Stimulated activated CD4-positive, alpha-beta T cell treated with anti-CD3 and anti-CD28 coated beads, Interleukin-1b, Interleukin-23, amount 100 ng/mL, for 4 hours (primary cell): ENCODE results near the gene TLK1.
"Not testable (repeated sequence)": the region's sequence is repeated elsewhere in the genome, so short reads cannot be mapped to it uniquely, and the experiment has no call there.

Experiments
- DNase-seq, 2 donors: peaks; one replicate each; pipeline ENCODE4 v3.0.0-alpha.2; 2020; ENCODE audit warnings: low read depth in 2 of 2

The TLK1 gene

DNA sequence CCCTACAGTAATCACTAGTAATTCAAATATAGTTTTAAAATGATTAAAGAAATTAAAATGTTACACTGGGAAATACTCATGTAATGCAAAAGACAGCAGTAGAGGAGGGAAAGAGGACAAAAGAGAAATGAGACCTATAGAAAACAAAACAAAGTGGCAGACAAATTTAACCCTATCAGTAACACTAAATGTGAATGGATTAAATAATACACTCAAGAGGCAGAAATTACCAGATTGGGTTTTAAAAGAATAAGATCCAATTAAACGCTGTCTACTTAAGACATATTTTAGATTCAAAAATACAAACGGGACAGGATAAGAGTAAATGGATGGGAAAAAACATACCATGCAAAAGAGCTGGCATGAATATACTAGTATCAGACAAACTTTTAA, 17.0 kb downstream of the TLK1 start:
- DNase-seq: no peak

DNA sequence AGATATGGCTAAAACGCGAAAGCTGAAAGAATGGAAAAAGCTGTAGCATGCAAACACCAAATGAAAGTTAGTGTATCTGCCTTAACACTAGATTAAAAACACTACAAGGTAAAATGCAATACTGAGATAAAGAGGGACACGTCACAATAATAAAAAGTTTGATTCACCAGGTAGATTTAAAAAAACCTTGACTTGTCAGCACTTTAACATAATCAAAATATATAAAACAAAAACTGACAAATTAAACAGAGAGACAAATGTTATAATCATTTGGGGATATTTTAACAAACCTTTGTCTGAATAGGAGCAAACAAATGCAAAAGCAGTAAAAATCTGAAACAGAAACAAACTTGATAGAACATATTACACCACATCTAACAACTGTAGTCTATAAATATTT, 18.3 kb downstream of the TLK1 start:
- DNase-seq: no peak

DNA sequence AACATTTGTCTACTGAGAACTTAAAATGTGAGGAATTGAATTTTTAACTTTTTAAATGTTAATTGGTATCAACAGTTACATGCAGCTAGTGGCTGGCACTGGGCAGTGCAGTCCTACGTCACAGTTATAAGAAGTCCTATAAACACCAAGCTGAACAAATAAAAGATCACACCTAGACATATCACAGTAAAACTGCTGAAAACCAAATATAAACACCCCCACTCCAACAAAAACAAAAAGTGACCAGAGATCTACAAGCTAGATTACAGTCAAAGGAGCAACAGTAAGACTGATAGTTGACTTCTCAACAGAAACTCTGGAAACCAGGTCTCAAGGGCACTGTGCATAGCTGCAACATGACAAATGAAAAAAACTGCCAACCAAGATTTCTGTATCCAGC, 19.4 kb downstream of the TLK1 start:
- DNase-seq: no peak

DNA sequence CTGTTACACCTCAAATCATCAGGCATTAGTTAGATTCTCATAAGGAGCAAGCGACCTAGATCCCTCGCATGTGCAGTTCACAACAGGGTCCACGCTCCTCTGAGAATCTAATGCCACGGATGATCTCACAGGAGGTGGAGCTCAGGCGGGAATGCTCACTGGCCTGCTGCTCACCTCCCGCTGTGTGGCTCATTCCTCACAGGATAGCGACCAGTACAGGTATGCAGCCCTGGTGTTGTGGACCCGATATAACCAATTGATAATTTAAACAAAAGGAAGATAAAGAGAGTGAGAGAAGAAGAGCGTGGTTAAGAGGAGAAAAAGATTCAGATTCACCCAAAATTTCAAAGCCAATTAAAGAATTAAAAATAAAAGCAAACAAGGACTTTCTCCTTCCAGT, 20.8 kb downstream of the TLK1 start:
- no peak for DNase-seq

DNA sequence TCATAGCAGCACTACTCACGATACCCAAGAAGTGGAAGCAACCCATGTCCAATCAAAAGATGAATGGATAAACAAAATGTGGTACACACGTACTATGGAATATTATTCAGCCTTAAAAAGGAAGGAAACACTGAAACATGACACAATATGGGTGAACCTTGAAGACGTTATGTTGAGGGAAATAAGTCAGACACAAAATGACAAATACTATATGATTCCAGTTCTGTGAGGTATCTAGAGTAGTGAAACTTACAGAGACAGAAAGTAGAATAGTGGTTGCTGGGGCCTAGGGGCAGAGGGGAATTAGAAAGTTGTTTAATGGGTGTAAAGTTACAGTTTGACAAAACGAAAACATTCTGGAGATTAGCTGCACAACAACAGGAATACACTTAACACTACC, 24.7 kb downstream of the TLK1 start:
- DNase-seq: no peak

DNA sequence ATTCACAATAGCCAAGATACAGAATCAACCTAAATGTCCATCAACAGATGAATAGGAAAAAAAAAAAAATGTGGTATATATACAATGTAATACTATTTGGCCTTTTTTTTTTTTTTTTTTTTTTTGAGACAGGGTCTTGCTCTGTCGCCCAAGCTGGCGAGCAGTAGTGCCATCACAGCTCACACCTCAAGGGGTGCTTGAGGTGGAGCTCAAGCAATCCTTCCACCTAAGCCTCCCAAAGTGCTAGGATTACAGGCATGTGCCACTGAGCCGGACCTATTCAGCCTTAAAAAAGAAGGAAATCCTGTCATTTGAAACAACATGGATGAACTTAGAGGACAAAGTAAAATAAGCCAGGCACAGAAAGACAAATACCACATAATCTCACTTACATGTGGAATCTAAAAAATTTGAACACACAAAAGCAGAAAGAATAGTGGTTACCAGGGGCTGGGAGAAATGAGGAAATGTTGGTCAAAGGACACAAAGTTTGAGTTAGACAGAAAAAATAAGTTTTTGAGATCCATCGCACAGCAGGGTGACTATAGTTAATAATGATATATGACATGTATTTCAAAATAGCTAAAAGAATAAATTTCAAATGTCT, 26.0 kb downstream of the TLK1 start:
- DNase-seq: no peak

DNA sequence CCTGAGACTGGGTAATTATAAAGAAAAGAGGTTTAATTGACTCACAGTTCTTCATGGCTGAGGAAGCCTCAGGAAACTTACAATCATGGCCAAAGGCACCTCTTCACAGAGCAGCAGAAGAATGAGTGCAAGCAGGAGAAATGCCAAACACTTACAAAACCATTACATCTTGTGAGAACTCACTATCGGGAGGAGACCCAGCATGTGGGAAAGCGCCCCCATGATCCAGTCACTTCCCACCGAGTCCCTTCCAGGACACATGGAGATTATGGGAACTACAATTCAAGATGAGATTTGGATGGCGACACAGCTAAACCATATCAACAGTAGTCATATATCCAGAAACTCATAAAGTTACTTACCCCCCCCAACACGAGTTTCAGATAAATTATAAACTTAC, 28.6 kb downstream of the TLK1 start:
- no peak for DNase-seq

DNA sequence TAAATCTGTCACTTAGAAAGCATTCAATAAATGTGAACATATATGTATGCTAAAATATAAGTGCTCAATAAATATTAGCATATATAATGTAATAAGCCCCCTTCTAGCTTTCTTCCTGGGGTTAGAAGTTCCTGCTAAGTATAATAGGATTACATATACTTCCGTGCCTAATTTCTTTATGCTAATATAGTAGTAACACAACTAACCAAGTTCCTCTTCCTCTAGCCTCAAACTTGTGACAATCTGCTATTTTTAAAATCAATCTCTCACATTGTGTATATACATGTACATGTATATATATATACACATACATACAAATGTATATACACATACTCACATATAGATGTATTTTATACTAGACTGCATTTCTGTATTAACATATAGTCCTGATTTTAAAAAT, 32.2 kb downstream of the TLK1 start:
- DNase-seq: no peak

DNA sequence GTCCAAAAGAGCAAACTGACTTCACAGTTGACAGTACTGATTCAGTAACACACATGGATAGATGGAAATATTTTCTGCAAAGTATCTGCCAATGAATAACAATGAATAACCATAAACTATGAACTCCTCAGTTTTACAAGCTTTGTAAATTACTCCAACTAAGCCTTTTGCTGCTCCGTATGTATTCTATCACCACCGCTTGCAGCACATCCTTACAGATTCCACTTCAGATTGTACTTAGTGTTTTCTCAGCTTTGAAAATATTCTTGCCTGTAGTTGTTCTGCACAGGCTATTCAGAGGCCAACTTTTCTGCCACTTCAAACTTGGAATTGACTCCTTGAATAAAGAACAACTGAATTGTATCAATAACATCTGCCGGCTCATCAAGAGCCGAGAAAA, 36.2 kb downstream of the TLK1 start:
- DNase-seq: no peak

DNA sequence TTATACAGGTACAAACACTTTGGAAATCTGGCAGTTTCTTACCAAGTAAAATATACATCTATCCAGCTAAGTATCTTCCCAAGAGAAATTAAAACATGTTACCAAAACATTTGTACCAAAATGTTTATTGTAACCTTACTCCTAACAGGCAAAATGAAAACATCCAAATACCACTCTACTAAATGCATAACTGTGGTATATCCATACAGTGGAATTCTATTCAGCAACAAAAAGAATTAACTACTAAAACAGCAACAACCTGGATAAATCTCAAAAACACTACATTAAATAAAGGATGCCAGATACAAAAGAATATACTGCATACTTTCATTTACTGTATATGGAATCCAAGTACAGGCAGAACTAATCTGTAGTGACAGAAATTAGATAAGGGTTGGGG, 51.1 kb downstream of the TLK1 start:
- DNase-seq: no peak

DNA sequence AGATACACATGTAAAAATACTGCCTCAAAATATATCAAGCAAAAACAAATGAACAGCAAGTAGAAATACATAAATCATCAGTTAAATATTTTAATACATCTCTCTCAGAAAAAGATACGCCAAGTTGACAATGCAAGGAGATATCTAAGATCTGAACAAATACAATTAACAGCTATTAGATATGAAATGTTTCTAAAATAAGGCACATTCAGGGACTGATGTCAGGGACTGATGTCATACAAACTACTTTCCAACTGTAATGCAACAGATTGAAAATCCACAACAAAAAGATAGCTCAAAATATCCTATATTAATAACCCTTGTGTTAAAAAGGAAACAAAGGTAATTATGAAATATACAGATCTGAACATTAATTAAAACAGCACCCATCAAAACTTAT, 51.7 kb downstream of the TLK1 start:
- no peak for DNase-seq

DNA sequence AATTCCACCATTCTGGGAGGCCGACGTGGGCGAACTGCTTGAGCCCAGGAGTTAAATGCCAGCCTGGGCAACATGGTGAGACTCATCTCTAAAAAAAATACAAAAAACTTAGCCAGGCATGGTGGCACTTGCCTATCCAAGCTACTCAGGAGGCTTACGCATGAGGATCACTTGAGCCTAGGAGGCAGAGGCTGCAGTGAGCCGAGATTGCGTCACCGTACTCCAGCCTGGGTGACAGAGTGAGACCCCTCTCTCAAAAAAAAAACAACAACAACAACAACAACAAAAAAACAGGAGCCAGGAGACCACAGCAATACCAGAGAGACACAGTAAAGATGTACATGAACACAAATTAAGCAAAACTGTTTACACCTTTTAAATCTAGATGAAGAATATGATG, 52.9 kb downstream of the TLK1 start:
- no peak for DNase-seq

DNA sequence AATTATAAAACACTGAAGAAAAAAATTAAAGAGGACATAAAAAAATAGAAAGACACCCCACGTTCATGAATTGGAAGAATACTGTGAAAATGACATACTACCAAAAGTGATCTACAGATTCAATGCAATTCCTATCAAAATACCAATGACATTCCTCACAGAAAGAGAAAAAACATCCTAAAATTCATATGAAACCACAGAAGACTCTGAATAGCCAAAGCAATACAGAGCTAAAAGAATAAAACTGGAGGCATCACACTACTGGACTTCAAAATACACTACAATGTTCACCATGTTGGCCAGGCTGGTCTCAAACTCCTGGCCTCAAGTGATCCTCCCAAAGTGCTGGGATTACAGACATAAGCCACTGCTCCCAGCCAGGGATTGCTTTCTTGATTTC, 56.3 kb downstream of the TLK1 start:
- DNase-seq: no peak

DNA sequence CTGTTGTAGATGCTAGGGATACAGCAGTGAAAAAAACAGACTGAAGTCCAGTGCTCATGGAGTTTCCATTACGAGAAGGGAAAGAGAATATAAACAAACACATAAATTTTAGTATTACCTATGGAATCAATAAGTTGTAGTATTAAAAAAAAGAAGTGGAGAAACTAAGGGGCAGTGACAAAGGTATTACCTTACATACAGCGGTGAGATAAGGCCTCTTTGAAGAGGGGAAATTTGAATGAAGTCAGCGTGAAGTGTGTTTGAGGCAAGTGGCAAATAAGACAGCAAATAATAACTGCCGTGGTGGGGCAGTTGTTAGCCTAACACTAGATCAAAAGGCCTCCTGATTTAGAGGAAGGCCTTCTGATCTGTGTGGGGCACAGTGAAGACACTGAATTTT, 57.9 kb downstream of the TLK1 start:
- no peak for DNase-seq

DNA sequence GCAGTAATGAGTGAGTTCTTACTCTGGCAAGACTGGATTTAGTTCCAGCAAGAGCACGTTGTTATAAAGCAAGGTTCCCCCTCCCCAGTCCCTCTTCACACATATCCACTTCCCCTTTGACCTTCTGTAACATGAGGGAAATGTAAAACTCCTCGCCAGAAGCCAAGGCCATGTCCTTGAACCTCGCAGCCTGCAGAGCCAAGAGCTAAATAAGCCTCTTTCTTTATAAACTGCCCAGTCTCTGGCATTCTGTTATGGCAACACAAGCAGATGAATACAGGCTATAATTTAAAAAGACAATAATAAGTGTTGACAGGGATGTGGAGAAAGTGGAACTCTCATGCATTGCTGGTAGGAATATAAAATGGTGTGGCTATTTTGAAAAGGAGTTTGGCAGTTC, 60.3 kb downstream of the TLK1 start:
- no peak for DNase-seq

DNA sequence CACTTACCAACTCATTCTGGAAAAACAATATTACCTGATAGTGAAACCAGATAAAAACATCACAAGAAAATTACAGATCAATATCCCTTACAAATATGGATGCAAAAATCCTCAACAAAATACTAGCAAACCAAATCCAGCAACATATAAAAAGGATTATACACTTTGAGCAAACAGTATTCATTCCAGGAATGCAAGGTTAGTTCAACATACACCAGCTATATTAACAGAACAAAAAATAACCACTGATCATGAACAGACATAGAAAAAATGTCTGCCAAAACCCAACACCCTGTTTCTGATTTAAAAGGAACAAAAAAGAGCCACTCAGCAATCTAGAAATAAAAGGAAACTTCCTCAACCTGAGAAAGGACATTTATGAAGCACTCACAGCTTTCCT, 62.1 kb downstream of the TLK1 start:
- DNase-seq: no peak

DNA sequence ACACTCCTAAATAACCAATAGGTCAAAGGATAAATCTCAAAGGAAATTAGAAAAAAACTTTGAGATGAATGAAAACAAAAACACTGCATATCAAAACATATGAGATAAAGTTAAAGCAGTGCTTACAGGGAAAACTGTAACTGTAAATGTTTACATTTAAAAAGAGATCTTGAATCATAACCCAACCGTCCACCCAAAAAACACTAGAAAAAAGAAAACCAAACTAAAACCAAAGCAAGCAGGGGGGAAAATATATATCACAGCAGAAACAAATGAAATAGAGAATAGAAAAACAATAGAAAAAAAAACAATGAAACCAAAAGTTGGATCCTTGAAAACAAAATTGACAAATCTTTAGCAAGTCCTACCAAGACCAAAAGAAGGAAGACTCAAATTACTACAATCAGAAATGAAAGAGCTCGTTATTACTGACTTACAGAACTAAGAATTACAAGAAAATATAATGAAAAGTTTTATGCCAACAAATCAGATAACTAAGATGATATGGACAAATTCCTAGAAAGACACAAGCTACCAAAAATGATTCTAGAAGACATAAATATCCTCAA, 65.6 kb downstream of the TLK1 start:
- no peak for DNase-seq

DNA sequence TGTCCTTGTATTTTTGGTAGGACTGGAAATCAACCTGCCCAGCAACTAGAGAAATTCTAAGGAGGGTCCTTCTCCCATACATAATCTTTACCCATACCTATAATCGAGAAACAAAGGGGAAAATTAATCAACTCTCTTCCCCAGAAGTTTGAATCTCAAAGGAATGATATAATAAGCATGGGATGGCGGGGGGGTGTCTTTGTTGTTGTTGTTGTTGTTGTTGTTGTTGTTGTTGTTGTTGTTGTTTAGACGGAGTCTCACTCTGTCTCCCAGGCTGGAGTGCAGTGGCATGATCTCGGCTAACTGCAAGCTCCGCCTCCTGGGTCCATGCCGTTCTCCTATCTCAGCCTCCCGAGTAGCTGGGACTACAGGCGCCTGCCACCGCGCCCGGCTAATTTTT, 69.2 kb downstream of the TLK1 start:
- not testable (repeated sequence) for DNase-seq

DNA sequence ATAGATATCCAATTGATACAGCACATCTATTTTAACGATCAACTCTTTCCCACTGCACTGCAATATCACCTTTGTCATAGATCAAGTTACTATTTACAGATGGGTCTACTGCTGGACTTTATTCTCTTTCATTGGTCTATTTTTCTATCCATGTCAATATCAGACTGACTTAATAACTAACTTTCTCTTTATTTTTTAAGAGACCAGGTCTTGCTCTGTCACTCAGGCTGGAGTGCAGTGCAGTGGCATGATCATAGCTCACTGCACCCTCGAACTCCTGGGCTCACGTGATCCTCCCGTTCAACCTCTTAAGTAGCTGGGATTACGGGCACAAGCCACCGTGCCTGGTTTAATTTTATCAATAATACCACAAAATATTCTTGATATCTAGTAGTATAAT, 71.2 kb downstream of the TLK1 start:
- DNase-seq: no peak

DNA sequence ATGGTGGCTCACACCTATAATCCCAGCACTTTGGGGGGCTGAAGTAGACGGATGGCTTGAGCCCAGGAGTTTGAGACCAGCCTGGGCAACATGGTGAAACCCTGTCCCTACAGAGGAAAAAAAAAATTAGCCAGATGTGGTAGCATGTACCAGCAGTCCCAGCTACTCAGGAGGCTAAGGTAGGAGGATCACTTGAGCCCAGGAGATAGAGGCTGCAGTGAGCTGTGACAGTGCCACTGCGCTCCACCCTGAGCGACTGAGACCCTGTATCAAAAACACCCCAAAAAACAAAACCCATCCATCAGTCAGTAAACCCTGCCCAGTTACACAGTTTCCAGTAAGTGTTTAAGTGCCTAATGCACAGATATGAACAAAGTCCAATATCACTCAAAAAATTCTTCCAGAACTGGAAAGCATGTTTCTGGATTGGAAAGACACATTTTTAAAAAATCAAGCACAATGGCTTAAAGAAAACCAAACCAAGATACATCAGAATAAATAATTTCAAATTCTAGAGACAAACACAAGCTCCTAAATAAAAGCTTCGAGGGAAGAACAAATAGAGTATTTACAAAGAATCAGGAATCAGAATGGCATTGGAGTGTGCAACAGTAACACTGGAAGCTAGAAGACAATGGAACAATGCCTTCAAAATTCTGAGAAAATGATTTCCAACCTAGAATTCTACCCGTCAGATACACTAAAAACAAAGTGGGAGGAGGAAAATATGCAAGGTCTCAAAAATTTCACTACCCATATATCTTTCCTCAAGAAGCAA, 72.4 kb downstream of the TLK1 start:
- DNase-seq: no peak

DNA sequence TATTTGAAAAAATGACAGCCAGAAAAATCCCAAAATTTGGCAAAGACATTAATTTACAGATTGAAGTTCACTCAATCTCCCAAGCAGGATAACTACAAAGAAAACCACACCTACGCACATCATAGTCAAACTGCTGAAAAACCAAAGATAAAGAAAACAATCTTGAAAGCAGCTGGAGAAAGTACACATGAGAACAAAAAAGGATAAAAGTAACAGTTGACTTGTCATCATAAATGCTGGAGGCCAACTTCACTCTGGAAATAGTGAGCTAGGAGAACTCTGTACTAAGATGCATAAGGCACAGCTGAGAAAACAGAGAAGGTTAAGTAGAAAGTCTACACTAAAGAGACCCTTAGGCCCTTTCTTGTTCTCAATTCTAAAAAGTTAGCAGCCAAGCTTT, 73.1 kb downstream of the TLK1 start:
- no peak for DNase-seq

DNA sequence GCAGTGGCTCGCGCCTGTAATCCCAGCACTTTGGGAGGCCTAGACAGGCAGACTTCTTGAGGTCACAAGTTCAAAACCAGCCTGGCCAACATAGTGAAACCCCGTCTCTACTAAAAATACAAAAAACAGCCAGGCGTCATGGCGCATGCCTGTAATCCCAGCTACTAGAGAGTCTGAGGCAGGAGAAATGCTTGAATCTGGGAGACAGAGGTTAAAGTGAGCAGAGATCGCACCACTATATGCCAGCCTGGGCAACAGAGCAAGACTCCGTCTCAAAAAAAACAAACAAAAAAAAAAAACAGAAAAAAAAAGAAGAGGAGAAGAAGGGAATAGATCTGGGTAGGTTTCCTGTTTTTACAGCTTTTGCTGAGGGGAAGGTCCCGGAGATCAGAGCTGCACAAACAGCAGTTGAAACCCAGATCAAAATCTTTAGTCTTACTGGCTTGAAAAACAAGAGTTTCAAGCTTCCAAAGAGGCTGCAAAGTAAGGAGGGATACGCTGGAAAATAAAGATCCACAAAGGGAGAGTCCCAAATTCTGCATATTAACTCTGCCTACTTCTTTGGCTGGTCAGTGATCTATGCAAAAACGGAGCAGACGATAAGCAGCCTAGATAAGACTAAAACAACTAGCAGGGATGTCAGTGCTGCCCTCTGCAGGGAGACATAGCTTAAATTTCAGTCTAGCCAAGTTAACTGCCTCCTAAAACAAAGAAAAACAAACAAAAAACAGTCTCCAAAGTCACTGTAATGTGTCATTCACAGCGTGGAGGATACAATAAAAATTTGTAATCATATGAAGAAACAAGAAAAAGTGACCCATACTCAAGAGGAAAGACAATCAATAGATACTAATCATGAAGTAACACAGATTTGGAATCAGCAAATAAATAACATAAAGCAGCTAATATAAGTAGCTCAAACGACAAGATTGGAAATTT, 74.1 kb downstream of the TLK1 start:
- peak in 1 of 2 donors; percentile 32 for DNase-seq
